Pons (tissue), 1 donor: ENCODE results near the gene ACSS1.

Experiments used
- DNase-seq: peaks from one replicate; pipeline ENCODE4 v3.0.0-alpha.2; 2016; ENCODE audit warnings: low spot score

Gene ACSS1

DNA sequence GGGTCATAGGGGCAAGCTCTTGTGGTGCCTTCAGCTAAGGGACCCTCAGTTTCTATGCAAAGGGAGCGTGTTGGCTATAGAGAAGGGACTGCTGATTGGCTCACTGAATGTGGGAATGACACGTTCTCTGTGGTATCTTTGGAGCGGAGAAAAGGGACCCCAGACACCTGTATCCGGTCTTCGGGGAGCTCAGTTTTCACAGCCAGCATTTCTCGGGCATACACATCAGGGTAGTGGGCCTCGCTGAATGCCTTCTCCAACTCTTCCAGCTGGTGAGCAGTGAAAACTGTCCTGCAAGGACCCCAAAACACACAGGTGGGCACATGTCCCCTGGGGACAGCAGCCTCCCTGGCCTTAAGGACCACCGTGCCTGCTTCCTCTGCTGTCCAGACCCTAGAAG lies 20.7 kb upstream of the ACSS1 start:
- no peak for DNase-seq

- no peak for DNase-seq
These were observed 19.8 kb upstream of the ACSS1 start for GRCh38 chr20:25077610-25078169.

- peak; percentile 49 for DNase-seq
These were observed 19.0 kb upstream of the ACSS1 start for GRCh38 chr20:25076731-25077609.

DNA sequence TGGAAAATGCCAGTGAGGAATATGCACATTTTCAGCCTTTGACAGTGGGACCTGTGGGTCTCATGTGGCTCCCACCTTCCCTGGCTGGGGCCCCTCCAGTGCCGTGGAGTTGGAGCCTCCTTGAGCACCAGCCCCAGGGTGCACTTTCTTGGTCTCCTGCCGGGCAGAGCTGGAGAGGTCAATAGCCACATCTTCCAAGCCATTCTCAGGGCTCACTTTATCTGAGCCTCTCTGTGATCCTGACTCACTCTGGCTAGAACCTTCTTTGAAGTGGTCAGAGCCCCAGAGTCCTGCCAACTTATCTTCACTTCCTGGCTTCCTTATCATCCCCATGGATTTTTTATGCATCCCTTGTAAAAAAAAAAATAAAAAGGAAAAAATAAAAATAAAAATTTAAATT lies 18.3 kb upstream of the ACSS1 start:
- no peak for DNase-seq

- no peak for DNase-seq
These were observed 15.6 kb upstream of the ACSS1 start for GRCh38 chr20:25073544-25073943.

DNA sequence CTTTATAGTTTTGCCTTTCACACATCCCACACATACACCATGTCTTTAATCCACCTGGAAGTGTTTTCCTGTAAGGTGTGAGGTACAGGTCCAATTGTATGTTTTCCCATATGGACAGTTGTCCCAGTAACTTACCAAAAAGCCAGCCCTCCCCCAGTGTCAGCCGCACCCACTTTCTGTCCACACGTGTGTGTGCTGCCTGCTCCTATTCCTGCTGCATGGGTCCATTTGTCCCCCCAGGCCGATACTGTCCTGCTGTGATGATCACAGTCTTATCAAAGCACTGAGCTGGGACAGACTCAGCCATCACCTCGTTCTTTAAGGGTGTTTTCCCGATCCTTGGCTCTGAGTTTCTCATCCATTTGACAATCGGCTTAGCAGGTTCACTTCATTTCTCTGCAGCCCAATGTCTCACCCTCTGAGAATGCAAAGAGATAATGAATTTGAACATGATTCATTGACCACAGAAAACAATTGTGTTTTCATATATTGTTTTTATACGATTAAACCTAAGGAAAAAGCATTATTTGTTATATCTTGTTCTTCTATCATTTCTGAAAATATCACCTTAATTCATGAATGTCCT lies 14.4 kb upstream of the ACSS1 start:
- no peak for DNase-seq

- DNase-seq, result no peak
These were observed 13.8 kb upstream of the ACSS1 start for GRCh38 chr20:25071734-25072133.

DNA sequence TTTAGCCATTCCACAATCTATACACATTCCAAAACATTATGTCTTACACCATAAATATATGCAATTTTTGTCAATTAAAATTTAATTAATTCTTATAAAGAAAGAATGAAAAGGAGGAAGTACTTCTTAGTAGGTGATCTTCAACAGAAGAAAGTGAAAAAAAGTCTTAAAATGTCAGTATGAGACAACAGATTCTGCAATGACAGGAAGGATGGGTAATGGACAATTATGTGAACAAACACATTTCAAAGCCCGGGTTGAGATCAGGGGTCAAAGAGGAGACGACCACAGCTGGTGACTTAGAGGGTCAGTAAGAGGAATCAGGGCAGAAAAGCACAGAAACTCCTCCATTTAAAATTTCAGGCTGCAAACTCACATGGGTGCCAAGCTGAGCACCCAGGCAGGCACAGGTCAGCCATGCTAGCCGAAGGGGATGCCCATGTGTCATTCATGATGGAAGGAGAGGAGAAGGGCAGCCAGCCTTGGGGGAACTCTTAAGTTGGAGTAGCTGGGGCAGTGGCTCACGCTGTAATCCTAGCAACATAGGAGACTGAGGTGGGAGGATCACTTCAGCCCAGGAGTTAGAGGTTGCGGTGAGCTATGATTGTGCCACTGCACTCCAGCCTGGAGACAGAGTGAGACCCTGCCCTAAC lies 13.0 kb upstream of the ACSS1 start:
- DNase-seq, result no peak

- DNase-seq, result no peak
These were observed 9.4 kb upstream of the ACSS1 start for GRCh38 chr20:25067102-25067987.

GRCh38 chr20:25066386-25066785 lies 8.4 kb upstream of the ACSS1 start:
- no peak for DNase-seq

DNA sequence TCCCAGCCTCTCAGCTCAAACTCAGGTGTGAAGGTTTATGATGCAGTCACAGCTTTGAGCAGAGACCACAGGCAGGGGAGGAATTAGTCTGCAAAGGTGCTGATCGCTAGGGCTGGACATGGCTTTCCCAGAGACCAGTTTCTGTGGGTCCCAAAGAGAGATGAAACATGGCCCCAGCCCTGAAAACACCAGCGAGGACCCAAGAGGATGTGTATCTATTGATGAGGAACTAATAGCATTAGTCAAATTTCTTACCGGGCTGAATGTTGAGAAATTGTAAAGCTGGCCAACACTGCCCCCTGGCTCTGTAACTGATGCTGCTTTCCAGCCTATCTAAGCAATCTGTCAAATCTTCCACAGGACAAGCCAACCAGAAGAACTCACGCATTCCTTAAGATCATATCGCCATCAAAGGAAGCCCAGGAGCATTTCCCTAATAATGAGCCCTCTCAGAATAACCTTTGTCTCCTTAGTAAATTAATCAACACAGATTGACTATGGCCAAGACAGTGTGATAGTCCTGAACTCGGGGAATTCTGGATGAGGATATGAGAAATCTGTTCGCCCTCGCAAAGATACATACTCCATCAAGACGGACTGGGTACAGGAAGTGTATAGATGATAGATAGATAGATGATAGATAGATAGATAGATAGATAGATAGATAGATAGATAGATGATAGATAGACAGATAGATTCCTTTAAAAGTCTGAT lies 7.8 kb upstream of the ACSS1 start:
- DNase-seq, result peak; percentile 85

DNA sequence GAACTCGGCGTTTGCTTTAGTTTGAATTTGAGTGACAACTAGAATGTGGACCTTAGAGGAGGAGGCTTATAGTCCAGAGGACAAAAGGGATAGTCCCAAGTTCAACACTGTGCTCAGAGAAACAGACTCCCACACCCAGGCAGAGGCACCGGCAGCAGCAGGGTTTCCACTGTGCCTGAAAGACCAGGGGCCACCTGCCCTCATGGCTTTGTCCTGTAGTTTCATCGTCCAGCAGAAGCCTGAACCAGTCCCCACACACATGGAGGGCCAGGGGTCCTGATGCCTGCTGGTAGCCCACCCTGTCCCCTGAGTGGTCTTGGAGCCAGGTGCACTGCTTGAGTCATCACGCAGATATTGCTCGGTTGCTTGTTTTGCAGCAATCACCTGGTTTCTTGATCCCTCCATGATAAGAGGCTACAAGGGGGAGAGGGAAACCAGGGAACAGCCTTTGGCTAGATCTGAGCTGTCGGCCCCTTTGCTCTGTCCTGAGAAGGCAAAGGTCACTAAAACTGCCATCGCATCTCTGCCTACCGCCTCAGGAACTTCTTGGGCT lies 7.2 kb upstream of the ACSS1 start:
- no peak for DNase-seq

DNA sequence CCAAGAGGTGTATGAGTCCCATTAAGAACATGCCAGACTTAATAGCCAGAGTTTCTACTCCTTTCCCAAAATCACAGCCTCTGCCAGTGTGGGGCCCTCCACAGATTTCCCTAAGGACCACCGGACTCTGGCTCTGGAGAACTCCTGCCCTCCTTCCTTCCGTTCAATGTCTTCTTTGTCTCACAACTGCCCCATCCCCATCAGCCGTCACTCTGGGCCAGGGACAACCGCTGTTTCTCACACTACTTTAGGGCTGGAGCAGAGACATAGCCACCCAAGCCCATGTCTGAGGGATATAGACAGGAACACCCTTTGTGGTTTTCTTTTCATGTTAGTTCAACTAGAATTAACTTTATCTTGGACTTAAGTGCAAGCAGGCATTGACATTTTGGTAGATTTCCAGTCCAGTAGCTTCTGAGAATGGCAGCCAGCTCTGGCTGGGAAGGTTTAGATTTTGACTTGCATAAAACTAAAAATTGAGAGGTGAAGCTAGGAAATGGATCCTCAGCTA lies 6.7 kb upstream of the ACSS1 start:
- no peak for DNase-seq

GRCh38 chr20:25063981-25064380 lies 6.0 kb upstream of the ACSS1 start:
- DNase-seq, result no peak

- DNase-seq, result no peak
These were observed 5.6 kb upstream of the ACSS1 start for GRCh38 chr20:25063546-25063945.

GRCh38 chr20:25062841-25063240 lies 4.9 kb upstream of the ACSS1 start:
- no peak for DNase-seq

DNA sequence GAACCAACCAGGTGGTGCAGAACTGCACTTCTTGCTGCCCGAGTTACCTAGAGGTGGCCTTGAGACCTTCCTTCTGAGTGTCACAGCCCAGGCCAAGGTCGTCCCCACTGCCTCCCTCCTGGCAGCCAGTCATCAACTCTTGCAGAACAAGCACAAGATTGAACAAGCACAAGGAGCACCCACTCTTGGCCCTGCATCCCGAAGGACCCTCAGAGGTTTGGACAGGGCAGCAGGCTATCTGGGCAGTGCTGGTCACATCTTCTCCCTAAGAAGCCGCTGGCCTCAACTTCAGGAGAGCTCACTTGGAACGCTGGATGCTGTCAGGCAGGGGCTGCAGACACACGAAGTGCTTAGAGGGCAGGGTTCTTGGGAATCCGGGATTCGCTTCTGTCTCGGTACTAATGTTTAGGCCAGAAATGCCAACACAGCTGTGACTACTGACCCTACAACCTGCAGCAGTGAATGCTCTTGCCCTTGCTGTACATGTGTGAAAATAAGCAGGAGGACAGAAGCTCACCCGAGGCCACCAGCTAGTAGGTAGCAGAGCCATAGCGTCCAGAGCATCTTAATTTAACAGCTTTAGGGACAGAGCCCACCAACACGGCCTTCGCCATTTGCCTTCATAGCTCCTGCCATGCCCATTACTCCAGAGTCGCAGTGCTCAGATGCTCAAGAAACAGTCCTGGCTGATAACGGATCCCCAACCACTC lies 4.0 kb upstream of the ACSS1 start:
- DNase-seq, result no peak

DNA sequence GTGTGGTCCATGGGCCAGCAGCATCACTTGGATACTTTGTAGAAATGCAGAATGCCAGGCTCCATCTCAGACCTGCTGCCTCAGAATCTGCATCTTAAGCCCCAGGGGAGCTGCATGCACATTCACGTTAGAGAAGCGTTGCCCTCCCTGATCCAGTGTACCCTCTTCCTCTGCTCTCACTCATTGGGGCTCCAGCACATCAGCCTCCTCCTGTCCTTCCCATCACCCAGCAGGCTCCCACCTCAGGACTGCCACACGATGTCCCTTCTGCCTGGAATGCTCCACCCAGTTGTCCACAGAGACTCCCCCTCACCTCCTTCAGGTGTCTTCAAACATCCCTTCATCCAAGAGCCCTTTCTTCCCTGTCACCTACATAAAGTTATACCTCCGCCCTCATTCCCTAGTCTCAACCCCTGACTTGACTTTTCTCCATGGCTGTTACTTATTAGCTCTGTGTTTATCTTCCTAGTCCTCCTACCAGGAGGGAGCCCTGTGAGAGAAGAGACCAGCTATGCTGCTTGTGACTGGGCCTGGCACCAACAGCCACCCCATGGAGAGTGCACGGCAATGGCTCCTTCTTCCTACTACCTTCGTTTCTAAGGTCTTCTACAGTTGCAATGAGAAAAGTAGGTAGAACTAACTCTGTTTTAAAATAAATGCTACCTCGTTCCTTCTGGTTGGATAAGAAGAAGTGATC lies 3.3 kb upstream of the ACSS1 start:
- no peak for DNase-seq

- no peak for DNase-seq
These were observed 2.0 kb upstream of the ACSS1 start for GRCh38 chr20:25059866-25060465.
